Left renal cortex interstitium (tissue), 4 donors: ENCODE data around the gene OR52W1. TPM values are rescaled to one million over a fixed set of nuclear protein-coding genes. Genes with fewer than 3 reads are reported as not detected.

Experiments
- polyA plus RNA-seq, 4 donors: library from polyadenylated mRNA; unstranded; fragments of 120-200 nt; gene quantifications; one replicate each; pipeline ENCODE4 v1.2.1, GENCODE V29; 2013; ENCODE audit not compliant: insufficient read length in 4 of 4

Gene OR52W1
- polyA plus RNA-seq, 4 donors: 0.21 to 0.27 TPM; not detected in 2

Other genes starting within 250 kb of the OR52W1 start
- not detected for gene OR56A5, start 230.7 kb upstream of the OR52W1 start, polyA plus RNA-seq
- gene OR52L1, start 212.2 kb upstream of the OR52W1 start, polyA plus RNA-seq: not detected
- under 1 TPM in 3 of 4 donors, not detected in 1; 0.05 to 0.09 (median 0.06) TPM for gene OR56A4, start 192.3 kb upstream of the OR52W1 start, polyA plus RNA-seq
- under 1 TPM in 2 of 4 donors, not detected in 2; 0.01 to 0.02 TPM for gene OR56A1, start 168.5 kb upstream of the OR52W1 start, polyA plus RNA-seq
- under 1 TPM in 3 of 4 donors, not detected in 1; 0.19 to 0.23 (median 0.22) TPM for gene OR56B4, start 91.5 kb upstream of the OR52W1 start, polyA plus RNA-seq
- gene OR52B2, start 28.9 kb upstream of the OR52W1 start, polyA plus RNA-seq: not detected
- gene C11orf42, start 6.3 kb downstream of the OR52W1 start, polyA plus RNA-seq: 1 to 10 TPM in 2 of 4 donors, under 1 TPM in 2; 0.66 to 2.6 (median 1.5) TPM
- gene FHIP1B, start 35.4 kb downstream of the OR52W1 start, polyA plus RNA-seq: 10 to 100 TPM; 37.7 to 76.2 (median 56.7) TPM
- gene CNGA4, start 39.9 kb downstream of the OR52W1 start, polyA plus RNA-seq: under 1 TPM in 3 of 4 donors, not detected in 1; 0.23 to 0.34 (median 0.27) TPM
- gene CCKBR, start 60.6 kb downstream of the OR52W1 start, polyA plus RNA-seq: 1 to 10 TPM in 1 of 4 donors, under 1 TPM in 3; 0.28 to 1.1 (median 0.67) TPM
- 10 to 100 TPM; 13.3 to 25.4 (median 18.4) TPM for gene CAVIN3, start 121.3 kb downstream of the OR52W1 start, polyA plus RNA-seq
- 10 to 100 TPM; 31.8 to 35.9 (median 35.4) TPM for gene SMPD1, start 191.2 kb downstream of the OR52W1 start, polyA plus RNA-seq
- 10 to 100 TPM; 49.1 to 71.1 (median 59.7) TPM for gene APBB1, start 219.9 kb downstream of the OR52W1 start, polyA plus RNA-seq
- 1 to 10 TPM; 1.7 to 8.6 (median 5.9) TPM for gene HPX, start 241.8 kb downstream of the OR52W1 start, polyA plus RNA-seq